Measurements from ENCODE around the gene HMGN5. TPM values are rescaled to one million over a fixed set of nuclear protein-coding genes. Genes with fewer than 3 reads are reported as not detected.

Gene HMGN5, protein sequence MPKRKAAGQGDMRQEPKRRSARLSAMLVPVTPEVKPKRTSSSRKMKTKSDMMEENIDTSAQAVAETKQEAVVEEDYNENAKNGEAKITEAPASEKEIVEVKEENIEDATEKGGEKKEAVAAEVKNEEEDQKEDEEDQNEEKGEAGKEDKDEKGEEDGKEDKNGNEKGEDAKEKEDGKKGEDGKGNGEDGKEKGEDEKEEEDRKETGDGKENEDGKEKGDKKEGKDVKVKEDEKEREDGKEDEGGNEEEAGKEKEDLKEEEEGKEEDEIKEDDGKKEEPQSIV
- 0.49 and 0.85 TPM in 2 replicates for total RNA-seq

DNA sequence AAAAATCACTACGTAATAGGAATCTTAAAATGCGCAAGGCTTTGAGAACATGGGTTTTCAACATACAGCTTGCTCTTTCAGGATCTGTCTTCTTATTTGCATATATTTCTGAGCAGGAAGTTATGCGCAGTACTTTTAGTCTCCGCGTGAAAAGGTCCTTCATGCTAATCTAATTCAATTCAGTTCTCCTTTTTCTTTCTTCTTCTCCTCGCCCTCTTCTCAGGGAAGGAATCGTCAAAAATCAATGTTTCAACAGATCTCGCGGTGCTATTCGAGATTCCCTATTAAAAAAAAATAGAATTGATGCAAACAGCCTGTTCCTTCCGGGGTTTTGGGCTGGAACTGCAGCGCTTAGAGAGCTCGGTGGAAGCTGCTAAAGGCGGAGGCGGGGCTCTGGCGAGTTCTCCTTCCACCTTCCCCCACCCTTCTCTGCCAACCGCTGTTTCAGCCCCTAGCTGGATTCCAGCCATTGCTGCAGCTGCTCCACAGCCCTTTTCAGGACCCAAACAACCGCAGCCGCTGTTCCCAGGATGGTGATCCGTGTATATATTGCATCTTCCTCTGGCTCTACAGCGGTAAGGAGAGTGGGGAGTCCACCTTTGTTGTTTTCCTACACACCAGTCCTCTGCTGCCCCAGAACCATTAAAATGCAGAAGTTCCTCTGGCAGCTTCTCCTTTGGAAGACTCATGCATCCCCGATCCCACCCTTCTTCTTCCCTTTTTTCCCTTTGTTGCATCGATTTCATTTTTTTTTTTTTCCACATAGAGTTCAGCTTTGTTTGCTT is at the start of gene HMGN5, which contains the start of gene SH3BGRL:
TSS of gene HMGN5 (minus strand) at position 243 of the 785 bp plus-strand sequence. CDS start 80,364 bp downstream, outside the sequence.
TSS of gene SH3BGRL (plus strand) at position 432 of the 785 bp plus-strand sequence. CDS start at position 531, 99 bp downstream.

Other genes starting within 250 kb of the HMGN5 start
- gene SH3BGRL, start 189 bp upstream of the HMGN5 start, total RNA-seq = 82.1 and 83.6 TPM in 2 replicates

Data from hair follicle dermal papilla cell (primary cell).